ENCODE measurements around the gene SLC7A7. TPM values are rescaled to one million over a fixed set of nuclear protein-coding genes. Genes with fewer than 3 reads are reported as not detected.

Gene SLC7A7
- total and polyA plus RNA-seq, 2 of the 13 experiments (the other 11 are each of a cell fraction or from before 2014, with no cell fraction given) = 0.13 to 0.63 TPM

- TF ChIP-seq NFAT5 (CRISPR knock-in tag; IDR thresholded peaks at IDR 0.05) = no peak
- TF ChIP-seq BRF2 (CRISPR knock-in tag; IDR thresholded peaks at IDR 0.05) = no peak
- no peak for TF ChIP-seq SOX6 (IDR thresholded peaks at IDR 0.05)
- no peak for TF ChIP-seq SOX6 (CRISPR knock-in tag; IDR thresholded peaks at IDR 0.05)
- no peak for TF ChIP-seq MAFG (CRISPR knock-in tag; IDR thresholded peaks at IDR 0.05)
- no peak for TF ChIP-seq ZNF513 (CRISPR knock-in tag; conservative IDR thresholded peaks at IDR 0.05)
- no peak for TF ChIP-seq ZNF160 (CRISPR knock-in tag; IDR thresholded peaks at IDR 0.05)
- no peak for TF ChIP-seq DZIP1 (CRISPR knock-in tag; IDR thresholded peaks at IDR 0.05)
- TF ChIP-seq EZH2 (conservative IDR thresholded peaks at IDR 0.05; ENCODE audit: low read depth, low read length) = no peak
- no peak for TF ChIP-seq AFF4 (CRISPR knock-in tag; IDR thresholded peaks at IDR 0.05)
- TF ChIP-seq ZNF552 (CRISPR knock-in tag; IDR thresholded peaks at IDR 0.05; ENCODE audit: borderline replicate concordance) = no peak
Observed at GRCh38 chr14:22838631-22839041, 23.4 kb upstream of the SLC7A7 start (continued).

Data from HepG2 (cell line).